Subcutaneous adipose tissue (tissue), 4 donors: ENCODE results near the gene ADRB2. TPM values are rescaled to one million over a fixed set of nuclear protein-coding genes. Genes with fewer than 3 reads are reported as not detected.

Experiments used
- total RNA-seq, 4 donors: library from RNA; depleted of rRNA; stranded (reverse); fragments of >200 nt; gene quantifications; one replicate each; pipeline ENCODE4 v1.1.0, GENCODE V29; 2016
- TF ChIP-seq, protein P1 (sequence below): fragments of 450-650 bp; IDR thresholded peaks from one replicate; pipeline ENCODE4 v1.5.1; 2016; ENCODE audit warnings: low read depth, mild to moderate bottlenecking, control low read depth, antibody characterized with exemption, moderate library complexity

The ADRB2 gene
- total RNA-seq, 4 donors from 2014 or later = 23.1 to 60.0 (median 38.9) TPM

DNA sequence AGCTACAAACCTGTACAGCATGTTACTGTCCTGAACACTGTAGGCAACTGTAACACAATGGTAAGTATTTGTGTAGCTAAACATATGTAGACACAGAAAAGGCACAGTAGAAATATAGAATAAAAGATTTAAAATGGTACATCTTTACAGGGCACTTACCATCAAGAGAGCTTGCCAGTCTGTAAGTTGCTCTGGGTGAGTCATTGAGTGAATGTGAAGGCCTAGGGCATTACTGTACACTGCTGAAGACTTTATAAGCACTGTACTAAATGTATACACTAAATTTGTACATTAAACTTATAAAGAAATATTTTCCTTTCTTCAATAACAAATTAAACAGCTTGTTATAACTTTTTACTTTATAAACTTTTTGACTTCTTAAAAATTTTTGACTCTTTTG, 20.5 kb downstream of the ADRB2 start:
- TF ChIP-seq, protein P1, sequence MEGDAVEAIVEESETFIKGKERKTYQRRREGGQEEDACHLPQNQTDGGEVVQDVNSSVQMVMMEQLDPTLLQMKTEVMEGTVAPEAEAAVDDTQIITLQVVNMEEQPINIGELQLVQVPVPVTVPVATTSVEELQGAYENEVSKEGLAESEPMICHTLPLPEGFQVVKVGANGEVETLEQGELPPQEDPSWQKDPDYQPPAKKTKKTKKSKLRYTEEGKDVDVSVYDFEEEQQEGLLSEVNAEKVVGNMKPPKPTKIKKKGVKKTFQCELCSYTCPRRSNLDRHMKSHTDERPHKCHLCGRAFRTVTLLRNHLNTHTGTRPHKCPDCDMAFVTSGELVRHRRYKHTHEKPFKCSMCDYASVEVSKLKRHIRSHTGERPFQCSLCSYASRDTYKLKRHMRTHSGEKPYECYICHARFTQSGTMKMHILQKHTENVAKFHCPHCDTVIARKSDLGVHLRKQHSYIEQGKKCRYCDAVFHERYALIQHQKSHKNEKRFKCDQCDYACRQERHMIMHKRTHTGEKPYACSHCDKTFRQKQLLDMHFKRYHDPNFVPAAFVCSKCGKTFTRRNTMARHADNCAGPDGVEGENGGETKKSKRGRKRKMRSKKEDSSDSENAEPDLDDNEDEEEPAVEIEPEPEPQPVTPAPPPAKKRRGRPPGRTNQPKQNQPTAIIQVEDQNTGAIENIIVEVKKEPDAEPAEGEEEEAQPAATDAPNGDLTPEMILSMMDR = no peak

DNA sequence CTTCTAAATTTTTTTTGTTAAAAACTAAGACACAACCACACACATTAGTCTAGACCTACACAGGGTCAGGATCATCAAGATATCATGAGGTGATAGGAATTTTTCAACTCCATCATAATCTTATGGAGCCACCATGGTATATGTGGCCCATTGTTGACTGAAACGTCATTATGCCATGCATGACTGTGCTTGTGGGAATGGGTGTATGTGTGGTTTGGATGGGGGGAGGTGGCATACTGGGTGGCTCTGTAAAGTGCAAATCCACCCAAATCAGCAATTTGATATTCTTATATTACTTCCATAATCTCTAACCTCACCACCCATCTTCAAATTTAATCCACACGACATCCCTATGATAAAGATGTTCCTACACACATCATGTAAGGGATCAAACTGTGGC, 21.0 kb downstream of the ADRB2 start:
- TF ChIP-seq, protein P1 = no peak

DNA sequence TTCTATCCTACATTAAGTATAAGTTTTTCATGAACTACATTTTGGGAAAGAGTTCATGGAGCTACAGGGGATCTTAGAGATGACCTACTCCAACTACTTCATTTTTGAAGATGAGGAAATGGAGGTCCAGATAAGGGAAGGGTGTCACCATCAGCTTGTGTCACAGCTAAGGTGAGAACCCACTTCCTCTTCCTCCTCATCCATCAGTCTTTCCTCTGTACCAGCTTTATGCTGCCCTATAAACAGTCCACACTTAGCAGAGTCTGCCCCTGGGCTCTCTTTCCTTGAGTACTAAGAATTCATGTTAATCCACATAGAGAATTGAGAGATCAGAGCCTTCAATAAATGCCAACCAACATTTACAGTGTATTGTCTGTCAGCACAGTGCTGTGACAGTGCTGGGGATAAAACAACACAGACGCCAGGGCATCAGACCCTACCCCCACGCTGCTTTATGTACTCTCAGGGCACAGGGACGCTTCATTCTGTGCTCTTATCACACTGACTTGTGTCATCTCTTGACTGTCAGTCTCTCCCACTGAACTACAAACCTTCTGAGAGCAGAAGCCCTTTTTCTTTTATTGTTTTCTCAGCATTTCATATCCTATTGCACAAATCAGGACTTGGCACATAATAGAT, 22.1 kb downstream of the ADRB2 start:
- TF ChIP-seq, protein P1 = no peak

DNA sequence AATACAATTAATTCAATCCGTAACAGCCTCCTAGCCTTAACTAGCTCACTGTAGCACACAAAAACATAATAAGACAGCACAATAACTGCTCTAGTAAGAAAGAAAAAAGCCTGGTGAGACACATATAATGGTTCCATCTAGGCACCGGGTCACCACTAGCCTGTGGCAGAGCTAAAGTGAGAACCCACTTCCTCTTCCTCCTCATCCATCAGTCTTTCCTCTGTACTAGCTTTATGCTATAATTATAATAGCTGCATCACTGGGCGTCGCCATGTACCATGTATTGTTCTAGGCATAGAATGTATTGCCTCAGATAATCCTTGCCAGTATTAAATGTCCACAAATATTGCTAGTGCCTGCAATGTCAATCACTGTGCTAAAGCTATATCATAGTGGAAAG, 23.1 kb downstream of the ADRB2 start:
- TF ChIP-seq, protein P1 = no peak

DNA sequence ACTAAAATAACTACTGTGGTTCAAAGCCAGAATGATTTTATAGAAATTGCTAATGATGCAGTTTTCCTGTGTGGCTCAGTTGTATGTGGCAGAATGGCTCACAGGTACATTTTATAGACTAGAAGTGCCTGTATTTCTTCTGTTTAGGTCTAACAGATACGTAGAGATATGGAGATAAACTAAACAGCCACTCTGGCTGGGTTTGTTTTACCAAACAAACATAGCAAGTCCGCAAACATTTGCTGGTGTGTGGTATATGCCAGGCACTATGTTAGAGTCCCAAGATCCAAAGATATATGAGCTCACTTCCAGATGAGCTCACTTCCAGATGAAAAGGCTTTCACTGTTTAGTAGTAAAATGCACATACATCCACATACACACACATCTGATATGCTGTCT, 24.4 kb downstream of the ADRB2 start:
- TF ChIP-seq, protein P1 = no peak

DNA sequence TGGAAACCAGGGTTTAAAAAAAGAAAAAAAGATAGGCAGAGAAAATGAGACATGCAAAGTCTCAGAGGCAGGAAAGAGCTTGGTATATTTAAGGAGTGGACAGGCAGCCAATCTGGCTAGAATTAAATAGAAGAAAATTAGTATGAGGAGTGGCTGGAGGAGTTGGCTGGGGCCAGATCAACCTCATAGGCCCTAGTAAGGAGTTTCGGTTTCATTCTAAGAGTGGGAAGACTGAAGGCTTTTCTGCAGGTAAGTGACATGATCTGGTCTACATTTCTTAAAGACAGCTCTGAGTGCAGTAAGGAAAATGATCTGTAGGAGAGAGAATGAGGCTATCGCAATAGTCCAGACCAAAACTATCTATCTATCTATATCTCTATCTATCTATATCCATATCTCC, 27.5 kb downstream of the ADRB2 start:
- TF ChIP-seq, protein P1 = no peak

DNA sequence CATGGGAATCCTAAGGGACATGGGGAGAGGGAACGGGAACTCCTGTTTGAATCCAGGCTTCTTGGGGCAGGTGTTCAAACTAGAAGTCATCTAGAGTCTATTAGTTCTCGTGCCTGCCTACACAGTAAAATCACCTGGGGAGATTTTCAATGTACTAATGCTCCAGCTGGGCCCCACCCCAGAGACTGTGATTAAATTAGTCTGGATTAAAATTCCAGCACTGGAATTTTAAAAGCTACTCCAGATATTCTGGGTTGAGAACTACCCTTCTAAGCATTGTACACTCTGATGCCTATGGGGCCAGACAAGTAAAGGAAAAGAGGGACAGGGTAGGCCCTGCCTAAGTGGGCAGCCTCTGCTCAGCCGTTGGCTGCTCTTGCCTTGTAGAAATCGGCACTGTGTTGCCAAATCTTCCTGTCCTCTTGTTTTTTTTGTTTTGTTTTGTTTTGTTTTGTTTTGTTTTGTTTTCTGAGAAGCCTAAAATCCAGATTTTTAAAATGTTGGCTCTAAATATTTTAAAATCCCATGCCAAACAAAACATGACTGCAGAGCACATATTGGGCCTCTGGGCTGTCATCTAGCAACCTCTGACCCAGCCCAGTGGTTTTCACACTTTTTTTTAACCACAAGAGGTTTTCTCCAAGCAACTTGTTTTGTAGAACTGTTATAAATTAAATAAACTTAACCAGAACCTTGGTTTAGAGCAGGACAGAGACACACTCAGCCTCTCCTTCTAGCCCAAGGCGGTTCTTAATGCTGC, 29.0 kb downstream of the ADRB2 start:
- TF ChIP-seq, protein P1 = no peak
